ENCODE data around the gene COLEC12. TPM values are rescaled to one million over a fixed set of nuclear protein-coding genes. Genes with fewer than 3 reads are reported as not detected.

Gene COLEC12
- total RNA-seq, 1 experiment from 2014 or later: not detected

GRCh38 chr18:362311-363290 lies 137.9 kb downstream of the COLEC12 start:
- H3K27me3 ChIP-seq (ENCODE audit: insufficient read depth, low read length): no peaks in the 10 kb centered on the region; the same call in 1 of the 2 replicates
- DNase-seq (ENCODE audit: low read depth, low spot score): no peak
- ChIA-PET RAD21 (ENCODE audit: low non-redundant PET in 1 of 2, low total read pairs in 2 of 2, uncharacterized antibody in 2 of 2, unreplicated experiment in 2 of 2) (no interaction called here), CTCF (no interaction called here), POLR2A (no interaction called here)
- H4K20me1 ChIP-seq (ENCODE audit: insufficient read depth): no peaks in the 10 kb centered on the region
- H3K36me3 ChIP-seq (ENCODE audit: control insufficient read depth in 1 of 2, insufficient read depth in 2 of 2, low read length in 2 of 2): no peaks in the 10 kb centered on the region
- H3K4me2 ChIP-seq (ENCODE audit: low read length): no peak overlapping the region
- intact Hi-C loops (cut with micrococcal nuclease): no loop called here
- peaks cover 3% of the 10 kb centered on the region; the same call in 1 of the 2 replicates for H3K9me2 ChIP-seq (ENCODE audit: insufficient read depth)
- no TSS peak for BruUV-seq (replicated peaks)
- H3K27ac ChIP-seq (ENCODE audit: low read depth, low read length): no peak overlapping the region
- H2AFZ ChIP-seq (ENCODE audit: low read depth, low read length, poor library complexity, severe bottlenecking): no peak overlapping the region
- H3K9me3 ChIP-seq (ENCODE audit: control insufficient read depth in 1 of 2, insufficient read depth in 1 of 2, low read depth in 1 of 2, low read length in 2 of 2): no peaks in the 10 kb centered on the region
- ATAC-seq: no peak
- no peak overlapping the region for H3K4me3 ChIP-seq (replicated peaks in 1 of 2; ENCODE audit: low read depth in 1 of 2, low read length in 2 of 2)
- TF ChIP-seq EGR1 (IDR thresholded peaks at IDR 0.05; ENCODE audit: low read depth): no peak
- no peak for TF ChIP-seq FOSL1 (IDR thresholded peaks at IDR 0.05; ENCODE audit: low read depth)
- TF ChIP-seq SRF (IDR thresholded peaks at IDR 0.05; ENCODE audit: low read depth): no peak
- no peak for TF ChIP-seq RAD21 (IDR thresholded peaks at IDR 0.05; ENCODE audit: low read depth)
- no peak for TF ChIP-seq EZH2 (IDR thresholded peaks at IDR 0.05)
- no peaks in the 10 kb centered on the region for H3K4me1 ChIP-seq (ENCODE audit: control insufficient read depth in 1 of 2, insufficient read depth in 2 of 2, low read length in 2 of 2)
- H3K9ac ChIP-seq (ENCODE audit: low read length): no peak overlapping the region
- no peaks in the 10 kb centered on the region for H3K79me2 ChIP-seq (ENCODE audit: insufficient read depth, low read length)

GRCh38 chr18:361941-362310 lies 138.6 kb downstream of the COLEC12 start:
- H3K9ac ChIP-seq (ENCODE audit: low read length): no peak overlapping the region
- H4K20me1 ChIP-seq (ENCODE audit: insufficient read depth): no peaks in the 10 kb centered on the region
- no peaks in the 10 kb centered on the region; the same call in 1 of the 2 replicates for H3K27me3 ChIP-seq (ENCODE audit: insufficient read depth, low read length)
- H3K9me3 ChIP-seq (ENCODE audit: control insufficient read depth in 1 of 2, insufficient read depth in 1 of 2, low read depth in 1 of 2, low read length in 2 of 2): no peaks in the 10 kb centered on the region
- RAD21 ChIA-PET (ENCODE audit: low non-redundant PET in 1 of 2, low total read pairs in 2 of 2, uncharacterized antibody in 2 of 2, unreplicated experiment in 2 of 2): no interaction called here
- ATAC-seq (no peak), DNase-seq (ENCODE audit: low read depth, low spot score) (no peak)
- H3K4me2 ChIP-seq (ENCODE audit: low read length): no peak overlapping the region
- peaks cover 3% of the 10 kb centered on the region; the same call in 1 of the 2 replicates for H3K9me2 ChIP-seq (ENCODE audit: insufficient read depth)
- no peak overlapping the region for H3K4me3 ChIP-seq (replicated peaks in 1 of 2; ENCODE audit: low read depth in 1 of 2, low read length in 2 of 2)
- intact Hi-C loops (cut with micrococcal nuclease): no loop called here
- BruUV-seq (replicated peaks): no TSS peak
- no peak overlapping the region for H3K27ac ChIP-seq (ENCODE audit: low read depth, low read length)
- no peaks in the 10 kb centered on the region for H3K79me2 ChIP-seq (ENCODE audit: insufficient read depth, low read length)
- no peak overlapping the region for H2AFZ ChIP-seq (ENCODE audit: low read depth, low read length, poor library complexity, severe bottlenecking)
- POLR2A ChIA-PET: no interaction called here
- CTCF ChIA-PET: no interaction called here
- H3K36me3 ChIP-seq (ENCODE audit: control insufficient read depth in 1 of 2, insufficient read depth in 2 of 2, low read length in 2 of 2): no peaks in the 10 kb centered on the region
- H3K4me1 ChIP-seq (ENCODE audit: control insufficient read depth in 1 of 2, insufficient read depth in 2 of 2, low read length in 2 of 2): no peaks in the 10 kb centered on the region
- no peak for TF ChIP-seq MAX (IDR thresholded peaks at IDR 0.05)
- no peak for TF ChIP-seq RAD21 (IDR thresholded peaks at IDR 0.05; ENCODE audit: low read depth)
- no peak for TF ChIP-seq FOSL1 (IDR thresholded peaks at IDR 0.05; ENCODE audit: low read depth)
- TF ChIP-seq JUND (IDR thresholded peaks at IDR 0.05): no peak
- no peak for TF ChIP-seq YY1 (IDR thresholded peaks at IDR 0.05; ENCODE audit: extremely low read depth, insufficient replicate concordance, low read depth, low read length)
- no peak for TF ChIP-seq ZBTB33 (IDR thresholded peaks at IDR 0.05; ENCODE audit: extremely low read depth, insufficient replicate concordance, low read length)
- no peak for TF ChIP-seq SIN3A (IDR thresholded peaks at IDR 0.05; ENCODE audit: low read depth)
- no peak for TF ChIP-seq SP1 (IDR thresholded peaks at IDR 0.05; ENCODE audit: low read depth)
- TF ChIP-seq CTCF (IDR thresholded peaks at IDR 0.05 in 2 of 3, conservative IDR thresholded peaks at IDR 0.05 in 1 of 3; ENCODE audit: borderline replicate concordance in 1 of 3, insufficient read depth in 1 of 3, low read depth in 2 of 3, low read length in 2 of 3): no peak
- TF ChIP-seq CEBPB (IDR thresholded peaks at IDR 0.05; ENCODE audit: low read depth): no peak
- no peak for TF ChIP-seq ATF3 (IDR thresholded peaks at IDR 0.05)
- no peak for TF ChIP-seq EZH2 (IDR thresholded peaks at IDR 0.05)
- no peak for TF ChIP-seq ZFX (IDR thresholded peaks at IDR 0.05)

Measured in HCT116 (cell line).